Loucy (cell line): ENCODE measurements around the gene WDPCP.

Experiments used
- CTCF ChIP-seq: fragments of 200-600 bp; sonication (generic); conservative IDR thresholded peaks from 2 replicates; pipeline ENCODE4 v1.5.1; 2014; ENCODE audit warnings: mild to moderate bottlenecking, antibody characterized with exemption, low read length
- EZH2phosphoT487 ChIP-seq: fragments of 200-600 bp; IDR thresholded peaks from 2 replicates; pipeline ENCODE4 v1.6.1; 2018; ENCODE audit warnings: antibody characterized with exemption, mild to moderate bottlenecking, moderate library complexity, borderline replicate concordance

DNA sequence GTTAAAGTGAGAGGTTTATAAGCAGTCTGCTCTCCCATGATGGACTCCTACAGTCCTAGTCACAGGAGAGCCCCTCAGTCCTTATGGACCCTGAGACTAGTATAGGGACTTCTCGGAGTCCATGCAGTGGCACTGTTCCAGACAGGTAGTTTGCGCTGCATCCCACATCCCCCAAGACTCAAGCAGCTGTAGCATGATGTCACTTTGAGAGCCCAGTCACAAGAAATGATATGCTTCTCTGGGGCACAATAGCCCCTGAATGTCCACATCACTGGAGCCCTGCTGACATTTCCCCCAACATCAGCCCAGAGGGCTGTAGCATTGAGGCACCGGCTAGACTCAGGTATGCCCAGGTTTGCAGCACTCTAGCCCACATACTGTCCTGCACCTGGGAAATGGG, 317.6 kb downstream of the WDPCP start:
- TF ChIP-seq CTCF (no peak), EZH2phosphoT487 (no peak)
